Measurements from ENCODE around the gene NPFFR2. TPM values are rescaled to one million over a fixed set of nuclear protein-coding genes. Genes with fewer than 3 reads are reported as not detected.
"Not testable (repeated sequence)": the region's sequence is repeated elsewhere in the genome, so short reads cannot be mapped to it uniquely, and the experiment has no call there.

Gene NPFFR2
- total RNA-seq, 4 donors from 2014 or later, result 0.39 to 1.0 (median 0.66) TPM; not detected in 1

DNA sequence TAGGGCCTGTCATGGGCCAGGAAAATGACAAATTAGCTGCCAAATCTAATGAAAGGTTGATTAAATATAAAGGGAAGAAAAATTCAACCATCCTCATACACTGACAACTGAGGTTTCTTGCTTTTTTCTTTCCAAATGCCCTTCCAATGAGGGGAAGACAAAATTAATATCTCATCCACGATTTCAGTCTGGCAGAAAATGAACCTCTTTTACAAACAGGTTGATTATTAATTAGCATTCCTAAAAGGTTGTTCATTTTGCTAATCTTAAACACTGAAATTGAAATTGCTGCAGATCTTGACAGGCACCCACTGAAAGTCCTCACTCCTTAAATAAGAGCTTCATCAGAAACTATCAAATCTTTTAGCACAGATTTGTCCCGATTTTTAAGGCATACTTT lies 45.5 kb downstream of the NPFFR2 start:
- 56% methylated on average over 2 of the region's 2 CpGs for WGBS
- Histone ChIP-seq H3K27me3 (no peaks in the 10 kb centered on the region), H3K36me3 (no peaks in the 10 kb centered on the region), H3K9me3 (no peaks in the 10 kb centered on the region), H3K27ac (replicated peaks in 1 of 4) (no peak overlapping the region), H3K4me1 (no peaks in the 10 kb centered on the region), H3K4me3 (no peak overlapping the region)
- TF ChIP-seq CTCF (IDR thresholded peaks at IDR 0.05) (no peak), POLR2A (IDR thresholded peaks at IDR 0.05; ENCODE audit: low read depth) (no peak), EP300 (IDR thresholded peaks at IDR 0.05) (no peak), POLR2AphosphoS5 (IDR thresholded peaks at IDR 0.05) (no peak)
- no peak for DNase-seq (ENCODE audit: extremely low spot score)
- intact Hi-C loops (cut with DNase I), result no loop called here

- Histone ChIP-seq H3K27ac (replicated peaks in 1 of 4) (no peak overlapping the region), H3K4me1 (no peaks in the 10 kb centered on the region), H3K9me3 (no peaks in the 10 kb centered on the region), H3K36me3 (no peaks in the 10 kb centered on the region), H3K27me3 (no peaks in the 10 kb centered on the region), H3K4me3 (no peak overlapping the region)
- intact Hi-C loops (cut with DNase I), result no loop called here
- no peak for TF ChIP-seq EP300 (IDR thresholded peaks at IDR 0.05)
- TF ChIP-seq POLR2AphosphoS5 (IDR thresholded peaks at IDR 0.05), result no peak
- no peak for DNase-seq (ENCODE audit: extremely low spot score)
- WGBS, result 20% methylated on average over 3 of the region's 3 CpGs
Observed at GRCh38 chr4:72084587-72085011, 52.8 kb downstream of the NPFFR2 start.

DNA sequence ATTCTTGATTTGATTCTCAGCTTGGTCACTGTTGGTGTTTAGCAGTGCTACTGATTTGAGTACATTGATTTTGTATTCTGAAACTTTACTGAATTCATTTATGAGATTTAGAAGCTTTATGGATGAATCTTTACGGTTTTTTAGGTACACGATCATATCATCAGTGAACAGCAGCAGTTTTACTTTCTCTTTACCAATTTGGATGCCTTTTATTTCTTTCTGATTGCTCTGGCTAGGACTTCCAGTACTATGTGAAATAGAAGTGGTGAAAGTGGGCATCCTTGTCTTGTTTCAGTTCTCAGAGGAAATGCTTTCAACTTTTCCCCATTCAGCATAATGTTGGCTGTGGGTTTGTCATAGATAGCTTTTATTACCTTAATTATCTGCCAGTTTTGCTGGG lies 58.8 kb downstream of the NPFFR2 start:
- intact Hi-C loops (cut with DNase I); H3K27me3 ChIP-seq; DNase-seq (ENCODE audit: extremely low spot score); H3K36me3 ChIP-seq; H3K4me3 ChIP-seq; H3K27ac ChIP-seq (replicated peaks in 1 of 4); H3K9me3 ChIP-seq; H3K4me1 ChIP-seq: not testable (repeated sequence)
- WGBS, result 96% methylated on average over 2 of the region's 2 CpGs

DNA sequence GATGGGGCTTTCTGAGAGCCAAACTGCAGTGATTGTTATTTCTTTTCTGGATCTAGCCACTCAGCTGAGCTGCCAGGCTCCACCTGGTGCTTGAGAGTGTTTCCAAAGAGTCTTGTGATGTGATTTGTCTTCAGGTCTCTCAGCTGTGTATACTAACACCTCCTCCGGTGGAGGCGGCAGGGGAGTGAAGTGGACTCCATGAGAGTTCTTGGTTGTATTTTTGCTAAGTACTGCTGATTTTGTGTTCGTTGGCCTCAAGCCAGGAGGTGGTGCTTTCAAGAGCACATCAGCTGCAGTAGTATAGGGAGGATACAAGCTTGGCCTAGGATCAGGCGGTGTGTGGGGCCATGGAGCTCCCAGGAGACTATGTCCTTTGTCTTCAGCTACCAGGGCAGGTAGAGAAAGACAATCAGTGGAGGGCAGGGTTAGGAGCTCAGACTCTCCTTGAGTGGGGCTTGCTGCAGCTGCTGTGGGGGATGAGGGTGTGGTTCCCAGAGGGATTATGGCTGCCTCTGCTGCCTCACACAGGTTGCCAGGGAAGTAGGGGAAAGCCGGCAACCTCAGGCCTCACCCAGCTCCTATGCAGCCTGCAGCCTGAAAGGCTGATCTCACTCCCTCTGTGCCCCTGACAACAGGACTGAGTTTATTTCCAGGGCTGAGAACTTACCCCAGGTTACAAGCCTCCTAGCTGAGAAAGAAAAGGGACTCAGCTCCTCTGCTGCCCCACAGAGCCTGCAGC lies 62.4 kb downstream of the NPFFR2 start:
- no peak for DNase-seq (ENCODE audit: extremely low spot score)
- WGBS, result 71% methylated on average over 5 of the region's 5 CpGs
- Histone ChIP-seq H3K9me3 (no peaks in the 10 kb centered on the region), H3K4me3 (no peak overlapping the region), H3K4me1 (no peaks in the 10 kb centered on the region), H3K27me3 (no peaks in the 10 kb centered on the region), H3K36me3 (no peaks in the 10 kb centered on the region), H3K27ac (replicated peaks in 1 of 4) (no peak overlapping the region)
- intact Hi-C loops (cut with DNase I), result no loop called here
- no peak for TF ChIP-seq EP300 (IDR thresholded peaks at IDR 0.05)
- TF ChIP-seq POLR2AphosphoS5 (IDR thresholded peaks at IDR 0.05), result no peak
- no peak for TF ChIP-seq CTCF (IDR thresholded peaks at IDR 0.05)
- no peak for TF ChIP-seq POLR2A (IDR thresholded peaks at IDR 0.05; ENCODE audit: low read depth)

- Histone ChIP-seq H3K27ac (replicated peaks in 1 of 4) (no peak overlapping the region), H3K36me3 (no peaks in the 10 kb centered on the region), H3K4me1 (no peaks in the 10 kb centered on the region), H3K4me3 (no peak overlapping the region), H3K9me3 (no peaks in the 10 kb centered on the region), H3K27me3 (no peaks in the 10 kb centered on the region)
- no peak for DNase-seq (ENCODE audit: extremely low spot score)
- TF ChIP-seq CTCF (IDR thresholded peaks at IDR 0.05) (no peak), POLR2A (IDR thresholded peaks at IDR 0.05; ENCODE audit: low read depth) (no peak), POLR2AphosphoS5 (IDR thresholded peaks at IDR 0.05) (no peak), EP300 (IDR thresholded peaks at IDR 0.05) (no peak)
- intact Hi-C loops (cut with DNase I), result no loop called here
Observed at GRCh38 chr4:72107456-72107855, 75.7 kb downstream of the NPFFR2 start.

DNA sequence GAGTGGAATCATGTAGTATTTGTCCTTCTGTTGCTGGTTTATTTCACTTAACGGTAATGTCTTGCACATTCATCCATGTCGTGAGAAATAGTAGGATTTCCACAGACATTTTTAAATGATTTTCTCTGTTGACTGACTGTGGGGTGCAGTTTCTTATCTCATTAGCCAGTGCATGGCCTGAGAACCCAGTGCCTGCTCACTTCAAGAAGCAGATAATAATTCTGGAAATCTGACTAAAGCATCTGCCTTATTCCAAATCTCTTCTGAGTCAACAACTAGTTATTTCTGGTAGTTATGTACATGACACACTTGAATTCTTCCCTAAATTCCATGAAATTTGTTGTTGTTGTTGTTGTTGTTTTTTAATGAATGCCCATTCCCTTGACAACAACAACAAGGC lies 77.6 kb downstream of the NPFFR2 start:
- Histone ChIP-seq H3K27ac (replicated peaks in 1 of 4) (no peak overlapping the region), H3K9me3 (no peaks in the 10 kb centered on the region), H3K4me3 (no peak overlapping the region), H3K27me3 (no peaks in the 10 kb centered on the region), H3K4me1 (no peaks in the 10 kb centered on the region), H3K36me3 (no peaks in the 10 kb centered on the region)
- TF ChIP-seq POLR2AphosphoS5 (IDR thresholded peaks at IDR 0.05) (no peak), POLR2A (IDR thresholded peaks at IDR 0.05; ENCODE audit: low read depth) (no peak), EP300 (IDR thresholded peaks at IDR 0.05) (no peak), CTCF (IDR thresholded peaks at IDR 0.05) (no peak)
- WGBS, result 87% methylated on average over 2 of the region's 2 CpGs
- intact Hi-C loops (cut with DNase I), result no loop called here
- DNase-seq (ENCODE audit: extremely low spot score), result no peak
